ENCODE results near the gene XYLT1. TPM values are rescaled to one million over a fixed set of nuclear protein-coding genes. Genes with fewer than 3 reads are reported as not detected.

The XYLT1 gene
- total RNA-seq, 1 experiment from 2014 or later, result 14.5 TPM

DNA sequence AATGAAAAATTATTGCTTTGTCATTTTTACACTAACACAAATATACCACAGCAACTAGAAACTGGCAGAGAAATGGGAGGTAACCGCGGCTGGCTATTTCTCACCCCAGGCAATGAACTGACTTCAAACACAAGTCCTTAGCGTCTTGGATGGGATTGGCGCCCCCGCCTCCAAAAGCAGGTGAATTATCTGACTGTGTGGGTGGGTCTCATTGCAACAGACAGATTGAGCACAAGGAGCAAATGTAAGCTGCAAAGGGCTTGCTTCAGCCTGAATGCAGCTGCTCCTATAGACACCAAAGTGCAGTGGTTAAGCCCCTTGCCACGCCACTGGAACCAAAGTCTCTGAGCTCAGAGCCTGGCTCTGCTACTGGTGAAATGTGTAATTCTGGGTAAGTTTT, 225.0 kb downstream of the XYLT1 start:
- no peak overlapping the region for H2BK120ac ChIP-seq (ENCODE audit: low read depth, low read length, poor library complexity, severe bottlenecking)
- H4K8ac ChIP-seq (replicated peaks; ENCODE audit: insufficient read length, low read depth, low read length), result no peak overlapping the region
- TF ChIP-seq, protein P1, sequence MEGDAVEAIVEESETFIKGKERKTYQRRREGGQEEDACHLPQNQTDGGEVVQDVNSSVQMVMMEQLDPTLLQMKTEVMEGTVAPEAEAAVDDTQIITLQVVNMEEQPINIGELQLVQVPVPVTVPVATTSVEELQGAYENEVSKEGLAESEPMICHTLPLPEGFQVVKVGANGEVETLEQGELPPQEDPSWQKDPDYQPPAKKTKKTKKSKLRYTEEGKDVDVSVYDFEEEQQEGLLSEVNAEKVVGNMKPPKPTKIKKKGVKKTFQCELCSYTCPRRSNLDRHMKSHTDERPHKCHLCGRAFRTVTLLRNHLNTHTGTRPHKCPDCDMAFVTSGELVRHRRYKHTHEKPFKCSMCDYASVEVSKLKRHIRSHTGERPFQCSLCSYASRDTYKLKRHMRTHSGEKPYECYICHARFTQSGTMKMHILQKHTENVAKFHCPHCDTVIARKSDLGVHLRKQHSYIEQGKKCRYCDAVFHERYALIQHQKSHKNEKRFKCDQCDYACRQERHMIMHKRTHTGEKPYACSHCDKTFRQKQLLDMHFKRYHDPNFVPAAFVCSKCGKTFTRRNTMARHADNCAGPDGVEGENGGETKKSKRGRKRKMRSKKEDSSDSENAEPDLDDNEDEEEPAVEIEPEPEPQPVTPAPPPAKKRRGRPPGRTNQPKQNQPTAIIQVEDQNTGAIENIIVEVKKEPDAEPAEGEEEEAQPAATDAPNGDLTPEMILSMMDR (conservative IDR thresholded peaks at IDR 0.05), result no peak
- H3T11ph ChIP-seq (ENCODE audit: low read length), result no peak overlapping the region
- no peaks in the 10 kb centered on the region for H3K23me2 ChIP-seq (ENCODE audit: insufficient read length, low read depth, low read length, poor library complexity, severe bottlenecking)
- H3K18ac ChIP-seq (ENCODE audit: insufficient read length, low read depth, low read length), result no peak overlapping the region
- peak overlapping the region; percentile 75 for H3K14ac ChIP-seq (ENCODE audit: insufficient read depth, low read length)
- H3K9me3 Mint-ChIP-seq, result no peaks in the 10 kb centered on the region
- H3K4me3 Mint-ChIP-seq, result no peak overlapping the region
- DNase-seq, result no peak
- no peak overlapping the region for H3K56ac ChIP-seq (ENCODE audit: insufficient read length, low read depth, low read length)
- H4K91ac ChIP-seq (ENCODE audit: insufficient read length, low read depth, low read length), result no peak overlapping the region
- no peak overlapping the region for H2AK5ac ChIP-seq (ENCODE audit: insufficient read length, low read length)
- H2BK15ac ChIP-seq (ENCODE audit: low read depth, low read length), result no peak overlapping the region
- no peak overlapping the region for H3K27ac ChIP-seq (ENCODE audit: insufficient read length, low read depth, low read length)
- no peaks in the 10 kb centered on the region; a peak in 1 of 7 replicates for H3K36me3 Mint-ChIP-seq (ENCODE audit: insufficient read depth in 1 of 3, low read depth in 3 of 3)
- H3K4me1 ChIP-seq (ENCODE audit: insufficient read depth, low read length), result no peaks in the 10 kb centered on the region
- no peak overlapping the region for H3K4me2 ChIP-seq (ENCODE audit: insufficient read depth, insufficient read length, low read length)
- no peaks in the 10 kb centered on the region for H4K20me1 ChIP-seq (ENCODE audit: control insufficient read depth, insufficient read depth, insufficient read length)
- H3K9me3 ChIP-seq (ENCODE audit: control insufficient read depth, low read depth, low read length), result no peaks in the 10 kb centered on the region
- H2BK5ac ChIP-seq (ENCODE audit: insufficient read length, low read length), result no peak overlapping the region
- no peak overlapping the region for H3K9ac ChIP-seq (ENCODE audit: extremely low read depth, insufficient read length, low read length)
- no peak overlapping the region for H2BK12ac ChIP-seq (ENCODE audit: insufficient read length, low read depth, low read length)
- no peak overlapping the region for H4K5ac ChIP-seq (ENCODE audit: insufficient read length, low read depth, low read length)
- no peak overlapping the region for H2AFZ ChIP-seq (ENCODE audit: low read length)
- H3K4me1 Mint-ChIP-seq, result peaks cover 11 to 13% of the 10 kb centered on the region in 2 experiments
- H2BK20ac ChIP-seq (ENCODE audit: low read depth, low read length, poor library complexity, severe bottlenecking), result no peak overlapping the region
- no peaks in the 10 kb centered on the region for H3K27me3 Mint-ChIP-seq (ENCODE audit: low read depth)
- no peak overlapping the region for H3K4ac ChIP-seq (ENCODE audit: low read depth, low read length)
- WGBS (ENCODE audit: extremely low coverage, insufficient read length, low lambda C conversion rate), result no CpG with 5 or more reads among the region's 6 CpGs
- no peaks in the 10 kb centered on the region for H3K27me3 ChIP-seq (ENCODE audit: insufficient read depth, low read length)
- H3K79me2 ChIP-seq (ENCODE audit: insufficient read depth, low read length), result no peaks in the 10 kb centered on the region
- H3K23ac ChIP-seq (ENCODE audit: insufficient read length, low read depth, low read length), result no peak overlapping the region
- H3K79me1 ChIP-seq (ENCODE audit: insufficient read depth, low read depth, low read length, poor library complexity, severe bottlenecking), result no peaks in the 10 kb centered on the region
- H3K27ac Mint-ChIP-seq, result no peak overlapping the region

All from H9 (cell line).